Astrocyte (in vitro differentiated cells and primary cell): ENCODE measurements around the gene DSP. TPM values are rescaled to one million over a fixed set of nuclear protein-coding genes. Genes with fewer than 3 reads are reported as not detected.

ENCODE experiments used
- DNase-seq: peaks from one replicate; pipeline ENCODE4 v3.0.0-alpha.2; 2010; ENCODE audit warnings: low read depth
- FAIRE-seq: peaks from 2 replicates; lab custom pipeline; 2011; peaks lifted over from hg19 to GRCh38; lab: Jason Lieb, UNC
- H2AFZ ChIP-seq: 2 replicates; pipeline ENCODE4 v1.6.0; 2012; ENCODE audit warnings: low read depth, low read length, inconsistent platforms
- H3K27ac ChIP-seq: 2 replicates; pipeline ENCODE4 v1.5.1; 2011; ENCODE audit warnings: low read depth, low read length, inconsistent platforms
- H3K27me3 ChIP-seq: 2 replicates; pipeline ENCODE4 v1.6.0; 2011; ENCODE audit warnings: low read length, inconsistent platforms; ENCODE audit not compliant: insufficient read depth
- H3K36me3 ChIP-seq: 2 replicates; pipeline ENCODE4 v1.5.1; 2011; ENCODE audit warnings: low read length, inconsistent platforms; ENCODE audit not compliant: insufficient read depth
- H3K4me1 ChIP-seq: 2 replicates; pipeline ENCODE4 v1.5.1; 2011; ENCODE audit warnings: low read length, inconsistent platforms; ENCODE audit not compliant: insufficient read depth
- H3K4me2 ChIP-seq: 2 replicates; pipeline ENCODE4 v1.6.0; 2012; ENCODE audit warnings: low read length, inconsistent platforms
- H3K4me3 ChIP-seq: 2 replicates; pipeline ENCODE4 v1.5.1; 2011; ENCODE audit warnings: low read depth, mild to moderate bottlenecking, low read length, inconsistent platforms; ENCODE audit not compliant: insufficient read depth
- H3K79me2 ChIP-seq: 2 replicates; pipeline ENCODE4 v1.6.0; 2012; ENCODE audit warnings: mild to moderate bottlenecking, low read length, inconsistent platforms; ENCODE audit not compliant: insufficient read depth
- H3K9ac ChIP-seq: 2 replicates; pipeline ENCODE4 v1.6.0; 2012; ENCODE audit warnings: mild to moderate bottlenecking, low read length, inconsistent platforms
- H3K9me3 ChIP-seq: 2 replicates; pipeline ENCODE4 v1.5.1; 2012; ENCODE audit warnings: low read depth, mild to moderate bottlenecking, low read length, inconsistent platforms; ENCODE audit not compliant: insufficient read depth
- H4K20me1 ChIP-seq: 2 replicates; pipeline ENCODE4 v1.6.0; 2012; ENCODE audit warnings: low read length, inconsistent platforms; ENCODE audit not compliant: insufficient read depth
- H3K27ac Mint-ChIP-seq: one replicate; pipeline ENCODE4 v1.8.0; 2021; ENCODE audit warnings: mild to moderate bottlenecking, mixed read lengths; ENCODE audit not compliant: unreplicated experiment
- H3K27me3 Mint-ChIP-seq: one replicate; pipeline ENCODE4 v1.8.0; 2021; ENCODE audit warnings: low read depth, mixed read lengths; ENCODE audit not compliant: unreplicated experiment
- H3K36me3 Mint-ChIP-seq: one replicate; pipeline ENCODE4 v1.8.0; 2021; ENCODE audit warnings: low read depth, mixed read lengths; ENCODE audit not compliant: unreplicated experiment
- H3K4me1 Mint-ChIP-seq: one replicate; pipeline ENCODE4 v1.8.0; 2021; ENCODE audit warnings: low read depth, mixed read lengths; ENCODE audit not compliant: unreplicated experiment
- H3K4me3 Mint-ChIP-seq: one replicate; pipeline ENCODE4 v1.8.0; 2021; ENCODE audit warnings: mild to moderate bottlenecking, moderate library complexity, mixed read lengths; ENCODE audit not compliant: unreplicated experiment
- H3K9me3 Mint-ChIP-seq: one replicate; pipeline ENCODE4 v1.8.0; 2021; ENCODE audit warnings: mild to moderate bottlenecking, mixed read lengths; ENCODE audit not compliant: unreplicated experiment
- CTCF ChIP-seq: IDR thresholded peaks from 2 replicates; pipeline ENCODE4 v1.5.1; 2011; ENCODE audit warnings: low read depth, mild to moderate bottlenecking, inconsistent platforms, low read length, moderate library complexity; ENCODE audit not compliant: insufficient read depth
- EZH2 ChIP-seq: IDR thresholded peaks from 2 replicates; pipeline ENCODE4 v1.6.1; 2012; ENCODE audit warnings: mild to moderate bottlenecking, low read length, inconsistent platforms; ENCODE audit not compliant: insufficient read depth
- total RNA-seq: library from RNA; stranded (reverse); gene quantifications from 2 replicates; pipeline ENCODE4 v1.2.1, GENCODE V29; 2021

Gene DSP
- total RNA-seq, 1 donor from 2014 or later, result 468 TPM

GRCh38 chr6:7578931-7579330 lies 37.5 kb downstream of the DSP start:
- Histone ChIP-seq H3K4me2 (no peak overlapping the region), H3K4me3 (no peak overlapping the region), H3K9me3 (no peaks in the 10 kb centered on the region), H3K36me3 (peaks cover 71% of the 10 kb centered on the region), H3K79me2 (no peaks in the 10 kb centered on the region), H3K4me1 (no peaks in the 10 kb centered on the region), H3K27me3 (no peaks in the 10 kb centered on the region), H3K9ac (no peak overlapping the region), H4K20me1 (peaks cover 17% of the 10 kb centered on the region), H2AFZ (no peak overlapping the region), H3K27ac (no peak overlapping the region)
- H3K36me3 Mint-ChIP-seq, result peaks cover 22% of the 10 kb centered on the region
- DNase-seq, result no peak
- H3K9me3 Mint-ChIP-seq, result no peaks in the 10 kb centered on the region
- no peak for FAIRE-seq
- no peak overlapping the region for H3K27ac Mint-ChIP-seq
- no peaks in the 10 kb centered on the region for H3K4me1 Mint-ChIP-seq
- H3K27me3 Mint-ChIP-seq, result no peaks in the 10 kb centered on the region
- H3K4me3 Mint-ChIP-seq, result no peak overlapping the region
- TF ChIP-seq EZH2 (no peak), CTCF (no peak)

DNA sequence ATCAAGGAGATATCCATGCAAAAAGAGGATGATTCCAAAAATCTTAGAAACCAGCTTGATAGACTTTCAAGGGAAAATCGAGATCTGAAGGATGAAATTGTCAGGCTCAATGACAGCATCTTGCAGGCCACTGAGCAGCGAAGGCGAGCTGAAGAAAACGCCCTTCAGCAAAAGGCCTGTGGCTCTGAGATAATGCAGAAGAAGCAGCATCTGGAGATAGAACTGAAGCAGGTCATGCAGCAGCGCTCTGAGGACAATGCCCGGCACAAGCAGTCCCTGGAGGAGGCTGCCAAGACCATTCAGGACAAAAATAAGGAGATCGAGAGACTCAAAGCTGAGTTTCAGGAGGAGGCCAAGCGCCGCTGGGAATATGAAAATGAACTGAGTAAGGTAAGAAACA lies 38.4 kb downstream of the DSP start:
- H3K36me3 ChIP-seq, result peaks cover 71% of the 10 kb centered on the region
- H3K9me3 Mint-ChIP-seq, result no peaks in the 10 kb centered on the region

More for the DNA sequence above, 38.4 kb downstream of the DSP start:
- no peak overlapping the region for H3K27ac ChIP-seq
- peaks cover 18% of the 10 kb centered on the region for H4K20me1 ChIP-seq
- no peaks in the 10 kb centered on the region for H3K4me1 ChIP-seq
- H3K4me2 ChIP-seq, result no peak overlapping the region
- H3K27me3 ChIP-seq, result no peaks in the 10 kb centered on the region
- H3K9ac ChIP-seq, result no peak overlapping the region
- no peak overlapping the region for H3K27ac Mint-ChIP-seq
- DNase-seq (no peak), FAIRE-seq (no peak)
- H3K4me3 ChIP-seq, result no peak overlapping the region
- H3K4me1 Mint-ChIP-seq, result no peaks in the 10 kb centered on the region
- no peaks in the 10 kb centered on the region for H3K9me3 ChIP-seq
- peaks cover 31% of the 10 kb centered on the region for H3K36me3 Mint-ChIP-seq
- no peak for TF ChIP-seq EZH2
- no peak for TF ChIP-seq CTCF
- H2AFZ ChIP-seq, result no peak overlapping the region
- no peaks in the 10 kb centered on the region for H3K27me3 Mint-ChIP-seq
- H3K79me2 ChIP-seq, result no peaks in the 10 kb centered on the region
- no peak overlapping the region for H3K4me3 Mint-ChIP-seq
